ENCODE data around the gene MPC1. TPM values are rescaled to one million over a fixed set of nuclear protein-coding genes. Genes with fewer than 3 reads are reported as not detected.

The MPC1 gene
- total RNA-seq, 3 donors from 2014 or later = 37.4 to 66.9 (median 65.7) TPM

DNA sequence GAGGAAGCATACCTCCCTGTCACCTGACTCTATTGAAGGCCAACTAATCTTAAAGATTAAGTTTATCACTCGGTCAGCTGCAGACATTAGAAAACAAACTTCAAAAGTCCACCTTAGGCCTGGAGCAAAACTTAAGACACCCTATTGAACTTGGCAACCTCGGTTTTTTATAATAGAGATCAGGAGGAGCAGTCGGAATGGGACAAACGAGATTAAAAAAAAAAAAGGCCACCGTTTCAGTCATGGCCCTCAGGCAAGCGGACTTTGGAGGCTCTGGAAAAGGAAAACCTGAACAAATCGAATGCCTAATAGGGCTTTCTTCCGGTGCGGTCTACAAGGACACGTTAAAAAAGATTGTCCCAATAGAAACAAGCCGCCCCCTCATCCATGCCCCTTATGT is 67.3 kb downstream of the MPC1 start:
- no peaks in the 10 kb centered on the region for H3K36me3 ChIP-seq
- intact Hi-C loops (cut with DNase I; ENCODE audit: low total_unique reads) = no loop called here
- TF ChIP-seq, protein P1, sequence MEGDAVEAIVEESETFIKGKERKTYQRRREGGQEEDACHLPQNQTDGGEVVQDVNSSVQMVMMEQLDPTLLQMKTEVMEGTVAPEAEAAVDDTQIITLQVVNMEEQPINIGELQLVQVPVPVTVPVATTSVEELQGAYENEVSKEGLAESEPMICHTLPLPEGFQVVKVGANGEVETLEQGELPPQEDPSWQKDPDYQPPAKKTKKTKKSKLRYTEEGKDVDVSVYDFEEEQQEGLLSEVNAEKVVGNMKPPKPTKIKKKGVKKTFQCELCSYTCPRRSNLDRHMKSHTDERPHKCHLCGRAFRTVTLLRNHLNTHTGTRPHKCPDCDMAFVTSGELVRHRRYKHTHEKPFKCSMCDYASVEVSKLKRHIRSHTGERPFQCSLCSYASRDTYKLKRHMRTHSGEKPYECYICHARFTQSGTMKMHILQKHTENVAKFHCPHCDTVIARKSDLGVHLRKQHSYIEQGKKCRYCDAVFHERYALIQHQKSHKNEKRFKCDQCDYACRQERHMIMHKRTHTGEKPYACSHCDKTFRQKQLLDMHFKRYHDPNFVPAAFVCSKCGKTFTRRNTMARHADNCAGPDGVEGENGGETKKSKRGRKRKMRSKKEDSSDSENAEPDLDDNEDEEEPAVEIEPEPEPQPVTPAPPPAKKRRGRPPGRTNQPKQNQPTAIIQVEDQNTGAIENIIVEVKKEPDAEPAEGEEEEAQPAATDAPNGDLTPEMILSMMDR (IDR thresholded peaks at IDR 0.05) = no peak
- TF ChIP-seq POLR2AphosphoS5 (IDR thresholded peaks at IDR 0.05) (no peak), POLR2A (IDR thresholded peaks at IDR 0.05) (no peak)
- no peaks in the 10 kb centered on the region for H3K9me3 ChIP-seq
- DNase-seq (ENCODE audit: low spot score in 2 of 2) = no peak
- no peaks in the 10 kb centered on the region for H3K4me1 ChIP-seq
- no peaks in the 10 kb centered on the region for H3K27me3 ChIP-seq
- no peak overlapping the region for H3K27ac ChIP-seq
- no peak overlapping the region for H3K4me3 ChIP-seq

Other genes with a start within 250 kb of the MPC1 start
- not detected for gene TBXT, start 215.1 kb downstream of the MPC1 start, total RNA-seq
- under 1 TPM in 1 of 3 donors, not detected in 2; 0.29 TPM for gene PRR18, start 74.5 kb downstream of the MPC1 start, total RNA-seq
- 10 to 100 TPM; 41.1 to 52.4 (median 52.1) TPM for gene SFT2D1, start 40.4 kb downstream of the MPC1 start, total RNA-seq
- 10 to 100 TPM in 1 of 3 donors, 1 to 10 TPM in 2; 2.5 to 13.4 (median 2.6) TPM for gene RAMACL, start 203.7 kb upstream of the MPC1 start, total RNA-seq
- 100 to 1,000 TPM in 1 of 3 donors, 10 to 100 TPM in 2; 23.7 to 124 (median 56.4) TPM for gene RPS6KA2, start 244.3 kb upstream of the MPC1 start, total RNA-seq

Measured in breast epithelium (tissue), 4 donors.